HG02759 (cell line): ENCODE results near the gene PCDHGA2.
A peak's percentile ranks its signal among the peaks of the same experiment; 100 is the strongest.
"Not testable (repeated sequence)": the region's sequence is repeated elsewhere in the genome, so short reads cannot be mapped to it uniquely, and the experiment has no call there.

Experiments used
- ATAC-seq: cut with Tn5 transposase; IDR thresholded peaks from one replicate; pipeline ENCODE4 v1.9.1; 2021; ENCODE audit warnings: mild to moderate bottlenecking, moderate library complexity; ENCODE audit not compliant: unreplicated experiment

PCDHGA2 gene

DNA sequence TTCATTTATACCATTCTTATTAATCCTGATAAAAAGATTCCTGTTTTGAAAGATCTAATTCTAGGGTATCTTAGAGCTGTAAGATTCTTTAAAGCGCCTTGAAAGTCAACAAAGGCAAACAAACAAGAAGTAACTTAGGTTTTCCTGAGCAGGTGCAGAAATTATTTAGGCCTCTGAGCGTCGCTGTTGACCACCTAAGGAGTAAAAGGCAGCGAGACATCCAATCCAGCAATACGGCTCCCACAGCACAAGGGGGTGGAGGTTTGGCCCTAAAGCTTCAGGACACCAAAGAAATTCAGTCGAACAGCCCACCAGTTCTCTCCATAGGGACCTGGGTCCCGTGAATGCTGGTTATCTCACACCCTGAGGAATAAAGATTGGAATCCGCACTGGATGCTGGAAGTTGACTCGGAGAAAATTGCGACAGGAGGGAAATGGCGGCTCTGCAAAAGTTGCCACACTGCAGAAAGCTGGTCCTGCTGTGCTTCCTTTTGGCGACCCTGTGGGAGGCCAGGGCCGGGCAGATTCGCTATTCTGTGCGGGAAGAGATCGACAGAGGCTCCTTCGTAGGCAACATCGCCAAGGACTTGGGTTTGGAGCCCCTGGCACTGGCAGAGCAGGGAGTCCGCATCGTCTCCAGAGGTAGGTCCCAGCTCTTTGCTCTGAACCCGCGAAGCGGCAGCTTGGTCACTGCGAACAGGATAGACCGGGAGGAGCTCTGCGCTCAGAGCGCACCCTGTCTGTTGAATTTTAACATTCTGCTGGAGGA lies at the start of gene PCDHGA2:
Gene PCDHGA2, plus strand, starts transcription at position 223 of the 769 bp plus-strand sequence.
- ATAC-seq: peak; percentile 72

DNA sequence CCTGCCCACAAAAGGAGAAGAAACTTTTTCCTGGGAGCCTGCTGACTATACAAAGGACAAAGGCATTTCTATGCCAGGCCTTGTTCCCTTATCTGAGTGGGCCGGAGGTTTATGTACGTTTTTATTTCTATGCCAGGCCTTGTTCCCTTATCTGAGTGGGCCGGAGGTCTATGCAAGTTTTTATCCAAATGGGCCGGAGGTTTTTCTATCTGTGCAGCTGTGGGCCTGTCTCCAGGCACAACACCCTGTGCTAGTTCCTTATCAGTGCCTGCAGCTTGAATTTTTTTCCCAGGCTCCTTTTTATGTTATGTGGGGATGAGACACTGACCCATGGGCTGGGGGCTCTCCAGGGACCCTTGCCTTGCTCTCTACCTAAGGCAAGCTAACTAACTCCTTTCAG lies 40.2 kb upstream of the PCDHGA2 start:
- no peak for ATAC-seq

DNA sequence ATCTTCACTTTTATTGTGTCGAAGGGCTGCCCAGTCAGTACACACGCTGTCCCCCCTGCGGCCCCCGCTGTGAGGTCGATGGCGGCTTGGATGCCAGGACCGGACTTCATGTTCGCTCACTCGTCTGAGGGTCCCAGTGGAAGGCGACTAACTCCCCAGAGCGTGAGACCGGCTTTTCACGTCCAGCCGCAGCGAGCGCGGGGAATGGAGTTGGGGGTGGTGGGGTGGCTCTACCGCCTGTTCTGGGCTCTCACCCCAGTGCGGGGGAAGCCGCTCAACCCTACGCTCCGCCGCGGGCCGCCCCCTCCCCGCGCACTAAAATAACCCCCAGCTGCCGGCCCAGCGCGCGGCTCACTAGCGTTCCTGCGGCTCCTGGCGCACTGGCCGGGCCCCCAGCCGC lies 34.8 kb upstream of the PCDHGA2 start, which contains the start of gene SLC25A2:
Gene SLC25A2, minus strand, starts transcription at position 294 of the 400 bp plus-strand sequence. Its CDS starts 184 bp downstream, at position 110.
- no peak for ATAC-seq

DNA sequence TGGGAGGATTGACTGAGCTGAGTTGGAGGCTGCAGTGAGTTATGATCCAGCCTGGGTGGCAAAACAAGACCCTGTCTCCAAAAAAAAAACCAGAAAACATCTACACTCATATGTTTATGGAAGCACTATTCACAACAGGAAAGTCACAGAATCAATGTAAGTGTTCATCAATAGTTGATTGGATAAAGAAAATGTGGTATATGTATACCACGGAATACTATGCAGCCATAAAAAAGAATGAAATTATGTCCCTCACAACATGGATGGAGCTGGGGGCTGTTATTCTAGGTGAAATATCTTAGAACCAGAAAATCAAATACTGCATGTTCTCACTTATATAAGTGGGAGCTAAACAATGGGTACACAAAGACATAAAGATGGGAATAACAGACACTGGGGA lies 31.9 kb upstream of the PCDHGA2 start:
- ATAC-seq: no peak

DNA sequence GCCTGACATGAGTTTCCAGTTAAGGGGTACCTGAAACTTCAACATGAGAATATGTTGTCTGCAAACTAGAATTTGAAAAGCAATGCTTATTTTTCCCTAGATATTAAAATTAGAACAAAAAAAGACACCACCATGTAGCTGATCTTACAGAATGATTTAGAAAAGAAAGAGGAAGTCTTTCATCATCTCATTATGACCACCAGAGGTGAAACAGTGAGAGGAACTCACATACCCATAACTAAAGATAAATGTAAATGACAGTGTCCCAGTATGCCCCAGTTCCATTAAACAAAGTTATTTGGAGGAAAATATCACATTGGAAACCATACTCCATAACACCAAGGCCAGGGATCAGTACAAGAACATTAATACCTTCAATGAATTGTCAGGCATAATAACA lies 24.8 kb upstream of the PCDHGA2 start:
- ATAC-seq: no peak

DNA sequence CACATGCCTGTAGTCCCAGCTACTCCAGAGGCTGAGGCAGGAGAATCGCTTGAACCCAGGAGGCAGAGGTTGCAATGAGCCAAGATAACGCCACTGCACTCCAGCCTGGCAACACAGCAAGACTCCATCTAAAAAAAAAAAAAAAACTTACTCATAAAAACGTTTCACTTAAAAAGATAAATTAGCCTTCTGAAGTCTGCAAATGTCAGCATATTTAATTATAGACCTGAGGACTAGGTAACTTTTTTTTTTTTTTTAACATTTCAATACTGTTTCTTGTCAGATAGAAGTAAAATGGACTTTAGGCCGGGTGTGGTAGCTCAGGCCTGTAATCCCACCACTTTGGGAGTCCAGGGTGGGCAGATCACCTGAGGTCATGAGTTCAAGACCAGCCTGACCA lies 21.6 kb upstream of the PCDHGA2 start:
- not testable (repeated sequence) for ATAC-seq

DNA sequence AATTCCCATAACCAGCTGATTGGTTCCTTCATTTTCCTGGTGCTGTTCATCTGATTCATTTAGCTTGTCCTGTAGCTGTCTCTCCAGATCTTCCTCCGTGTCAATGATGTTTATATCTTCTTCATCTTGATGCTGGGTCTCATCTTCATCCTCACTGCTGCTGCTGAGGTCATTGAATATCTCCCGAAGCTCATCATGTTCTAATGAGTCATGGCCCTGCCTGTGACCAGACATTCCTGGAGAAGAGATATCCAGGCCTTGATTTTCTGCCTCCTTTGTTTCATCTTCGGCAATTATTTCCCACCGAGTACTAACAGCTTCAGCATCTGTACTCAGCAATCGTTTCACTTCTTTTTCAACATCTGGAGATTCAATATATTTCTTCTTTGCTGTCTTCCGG lies 19.4 kb upstream of the PCDHGA2 start:
- no peak for ATAC-seq

DNA sequence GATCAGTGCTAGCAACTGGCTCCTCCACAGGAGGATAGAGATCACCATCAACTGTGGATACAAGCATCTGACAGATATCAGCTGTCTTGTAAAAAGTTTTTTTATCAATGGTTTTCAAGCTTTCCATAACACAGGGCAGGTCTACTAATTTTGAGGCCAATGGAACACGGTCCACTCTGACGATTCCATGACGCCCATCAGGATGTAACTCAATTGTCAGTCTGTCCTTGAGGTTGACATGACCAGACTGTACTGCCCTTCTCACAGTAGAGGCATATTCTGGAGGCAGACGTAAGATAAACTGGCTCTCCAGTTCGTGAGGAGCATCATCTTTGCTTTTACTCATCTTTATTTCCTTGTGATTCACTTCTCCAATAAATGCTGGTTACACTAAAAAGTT lies 18.9 kb upstream of the PCDHGA2 start:
- no peak for ATAC-seq

DNA sequence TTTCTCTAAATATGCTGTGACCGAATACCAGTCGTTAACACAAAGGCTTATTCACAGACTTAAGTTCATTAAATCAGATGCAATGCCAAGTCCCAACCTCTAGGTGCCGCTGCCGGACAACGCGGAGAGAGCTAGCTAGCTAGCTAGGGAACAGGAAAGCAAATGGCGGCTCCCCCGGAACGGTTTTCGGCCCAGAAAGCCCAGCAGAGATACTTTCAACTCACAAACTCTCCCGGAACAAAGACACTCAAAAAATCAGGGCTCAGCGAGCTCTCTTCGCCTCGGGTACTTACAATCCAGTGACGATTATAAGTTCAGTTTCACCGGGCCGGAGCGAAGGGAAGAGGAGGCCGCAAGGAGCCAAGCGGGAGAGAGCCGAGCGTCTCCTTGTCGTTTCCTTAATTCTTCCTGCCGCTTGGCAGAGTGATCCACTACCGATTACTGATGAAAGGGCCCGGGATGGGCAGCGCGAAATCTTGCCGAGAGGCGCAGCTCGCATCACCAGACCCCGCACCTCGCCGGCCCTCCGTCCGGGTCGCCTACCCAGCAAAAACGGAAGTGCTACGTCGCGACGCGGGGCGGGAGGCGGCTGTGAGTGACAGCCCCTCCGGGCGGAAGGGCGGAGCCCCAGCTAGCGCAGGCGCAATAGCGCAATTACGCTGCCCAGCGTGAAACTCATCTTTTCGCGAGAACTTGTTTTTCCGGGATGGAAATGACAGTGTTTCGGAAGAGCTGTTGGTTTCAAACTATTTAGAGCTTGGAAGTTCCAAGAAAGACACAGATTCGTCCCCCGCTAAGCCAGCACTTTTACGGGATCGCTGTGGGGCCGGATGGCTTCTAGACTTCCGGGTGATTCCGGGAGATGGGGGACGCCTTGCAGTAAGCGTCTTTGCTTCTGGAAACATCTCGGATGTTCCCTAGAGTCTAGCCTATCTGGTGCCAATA lies 18.1 kb upstream of the PCDHGA2 start, which contains the start of gene TAF7:
Gene TAF7, minus strand, starts transcription at position 560 of the 945 bp plus-strand sequence. CDS start 740 bp downstream, outside the sequence.
- peak; percentile 97 for ATAC-seq

DNA sequence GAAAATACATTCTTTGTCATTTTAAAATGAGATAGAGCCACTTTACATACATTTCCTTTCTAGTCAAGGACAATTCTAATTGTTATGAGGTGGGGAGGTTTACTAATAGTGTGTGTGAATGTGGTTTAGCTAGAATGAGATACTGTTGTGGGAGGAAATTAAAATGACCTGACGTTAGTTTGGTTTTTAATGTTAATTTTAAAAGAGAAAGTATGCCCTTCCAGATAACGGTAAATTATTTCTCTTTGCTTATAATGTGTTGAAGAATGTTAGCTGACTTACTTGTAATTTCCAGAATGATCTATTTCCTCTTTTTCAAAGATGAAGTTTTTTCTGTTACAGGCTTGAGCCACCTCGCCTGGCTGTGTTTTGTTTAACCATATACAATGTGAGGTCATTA lies 16.3 kb upstream of the PCDHGA2 start:
- no peak for ATAC-seq

DNA sequence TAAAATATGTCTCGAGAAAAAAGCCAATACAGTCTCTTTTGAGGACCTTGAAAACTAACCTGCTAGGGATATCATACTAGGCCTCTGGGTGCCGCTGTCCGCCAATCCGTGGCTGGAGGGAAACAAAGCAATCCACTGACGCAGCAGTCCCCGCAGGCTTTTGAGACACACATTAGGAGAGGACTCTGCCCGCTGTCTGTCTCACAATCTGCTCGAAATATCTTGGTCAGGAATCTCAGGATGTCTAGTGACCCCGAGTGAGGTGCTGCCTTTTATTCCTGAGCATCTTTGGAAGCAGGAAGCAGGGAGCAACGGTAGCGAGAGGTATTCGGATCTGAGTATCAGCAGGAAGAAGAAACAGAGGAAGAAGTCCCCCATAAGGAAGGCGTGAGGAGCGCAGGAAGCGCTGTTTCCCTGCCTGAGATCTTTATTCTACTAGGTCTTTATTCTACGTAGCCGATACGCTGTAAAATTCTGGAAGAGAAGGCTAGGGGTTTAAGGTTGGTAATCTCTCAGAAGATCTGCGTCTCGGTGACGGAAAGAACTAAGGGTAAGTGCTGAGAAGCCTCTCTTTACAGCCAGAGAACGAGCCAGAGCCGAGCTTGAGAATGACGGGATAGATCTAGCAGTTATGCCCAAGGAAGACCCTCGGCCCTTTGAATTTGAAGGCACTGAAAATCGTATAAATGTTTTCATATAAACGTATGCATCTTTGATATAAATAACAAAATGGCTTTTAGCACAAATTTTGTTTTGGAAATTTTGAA lies 12.3 kb upstream of the PCDHGA2 start:
- peak; percentile 96 for ATAC-seq

DNA sequence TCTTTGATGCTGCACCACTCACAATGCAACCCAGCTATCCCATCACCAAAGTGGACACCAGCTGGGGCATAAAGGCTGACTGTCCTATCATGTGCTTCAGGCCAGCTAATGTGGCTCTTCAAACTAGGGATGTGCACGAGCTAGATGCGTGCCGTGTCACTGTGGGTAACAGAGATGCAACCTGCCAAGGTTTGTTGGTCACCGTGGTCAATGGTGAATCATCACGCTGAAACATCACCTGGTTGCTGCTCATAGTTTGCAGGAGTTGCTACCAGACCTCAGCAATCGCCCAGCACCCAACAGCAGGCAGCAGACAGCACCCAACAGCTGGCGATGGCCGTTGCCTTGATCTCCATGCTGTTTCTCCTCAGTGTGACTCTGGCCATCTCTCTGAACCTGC lies 10.3 kb upstream of the PCDHGA2 start:
- ATAC-seq: no peak

DNA sequence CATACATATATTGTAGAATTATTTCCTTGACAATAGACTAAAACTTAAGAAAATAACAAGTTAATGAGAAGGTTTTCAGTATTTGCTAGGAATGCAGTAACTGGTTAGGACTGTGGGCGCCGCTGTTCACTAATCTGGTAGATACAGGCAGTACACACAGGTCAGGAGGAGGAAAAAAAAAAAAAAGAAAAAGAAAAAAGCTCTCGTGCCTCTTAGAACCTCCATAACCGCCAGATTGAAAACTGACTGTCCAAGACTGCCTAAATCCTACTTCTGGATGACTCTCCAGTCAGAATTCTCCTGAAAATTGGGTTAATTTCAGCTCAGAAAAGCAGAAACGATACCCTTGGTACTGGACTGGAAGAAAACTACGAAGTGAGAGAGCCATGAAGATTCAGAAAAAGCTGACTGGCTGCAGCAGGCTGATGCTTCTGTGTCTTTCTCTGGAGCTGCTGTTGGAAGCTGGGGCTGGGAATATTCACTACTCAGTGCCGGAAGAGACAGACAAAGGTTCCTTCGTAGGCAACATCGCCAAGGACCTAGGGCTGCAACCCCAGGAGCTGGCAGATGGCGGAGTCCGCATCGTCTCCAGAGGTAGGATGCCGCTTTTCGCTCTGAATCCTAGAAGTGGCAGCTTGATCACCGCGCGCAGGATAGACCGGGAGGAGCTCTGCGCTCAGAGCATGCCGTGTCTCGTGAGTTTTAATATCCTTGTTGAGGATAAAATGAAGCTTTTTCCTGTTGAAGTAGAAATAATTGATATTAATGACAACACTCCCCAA lies 8.1 kb upstream of the PCDHGA2 start, which contains the start of gene PCDHGA1:
Gene PCDHGA1, plus strand, starts transcription at position 216 of the 782 bp plus-strand sequence.
- no peak for ATAC-seq

DNA sequence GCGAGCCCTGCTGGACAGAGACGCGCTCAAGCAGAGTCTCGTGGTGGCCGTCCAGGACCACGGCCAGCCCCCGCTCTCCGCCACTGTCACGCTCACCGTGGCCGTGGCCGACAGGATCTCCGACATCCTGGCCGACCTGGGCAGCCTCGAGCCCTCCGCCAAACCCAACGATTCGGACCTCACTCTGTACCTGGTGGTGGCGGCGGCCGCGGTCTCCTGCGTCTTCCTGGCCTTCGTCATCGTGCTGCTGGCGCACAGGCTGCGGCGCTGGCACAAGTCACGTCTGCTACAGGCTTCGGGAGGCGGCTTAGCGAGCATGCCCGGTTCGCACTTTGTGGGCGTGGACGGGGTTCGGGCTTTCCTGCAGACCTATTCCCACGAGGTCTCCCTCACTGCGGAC lies 6.0 kb upstream of the PCDHGA2 start:
- not testable (repeated sequence) for ATAC-seq

DNA sequence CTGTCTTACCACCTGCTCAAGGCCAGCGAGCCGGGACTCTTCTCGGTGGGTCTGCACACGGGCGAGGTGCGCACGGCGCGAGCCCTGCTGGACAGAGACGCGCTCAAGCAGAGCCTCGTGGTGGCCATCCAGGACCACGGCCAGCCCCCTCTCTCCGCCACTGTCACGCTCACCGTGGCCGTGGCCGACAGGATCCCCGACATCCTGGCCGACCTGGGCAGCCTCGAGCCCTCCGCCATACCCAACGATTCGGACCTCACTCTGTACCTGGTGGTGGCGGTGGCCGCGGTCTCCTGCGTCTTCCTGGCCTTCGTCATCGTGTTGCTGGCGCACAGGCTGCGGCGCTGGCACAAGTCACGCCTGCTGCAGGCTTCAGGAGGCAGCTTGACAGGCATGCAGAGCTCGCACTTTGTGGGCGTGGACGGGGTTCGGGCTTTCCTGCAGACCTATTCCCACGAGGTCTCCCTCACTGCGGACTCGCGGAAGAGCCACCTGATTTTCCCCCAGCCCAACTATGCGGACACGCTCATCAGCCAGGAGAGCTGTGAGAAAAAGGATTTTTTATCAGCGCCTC lies 2.3 kb downstream of the PCDHGA2 start:
- ATAC-seq: not testable (repeated sequence)

DNA sequence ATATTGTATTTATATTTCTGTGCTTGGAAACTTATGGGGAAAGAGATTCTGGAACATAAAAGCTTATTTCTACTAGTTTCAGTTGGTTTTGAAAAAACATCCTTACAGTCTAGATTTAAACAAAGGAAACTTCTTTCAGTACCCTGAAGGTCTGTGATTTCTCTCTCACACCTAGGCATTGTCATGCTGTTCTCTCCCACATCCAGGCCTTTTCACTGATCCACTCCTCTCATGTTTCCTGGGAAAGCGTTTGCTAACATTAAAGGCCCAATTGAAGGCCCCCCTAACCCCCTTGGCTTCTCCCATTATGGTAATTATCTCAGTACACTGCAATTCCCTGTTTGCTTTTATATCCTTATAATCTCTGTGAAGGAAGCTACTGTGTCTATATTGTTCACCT lies 4.2 kb downstream of the PCDHGA2 start:
- no peak for ATAC-seq

DNA sequence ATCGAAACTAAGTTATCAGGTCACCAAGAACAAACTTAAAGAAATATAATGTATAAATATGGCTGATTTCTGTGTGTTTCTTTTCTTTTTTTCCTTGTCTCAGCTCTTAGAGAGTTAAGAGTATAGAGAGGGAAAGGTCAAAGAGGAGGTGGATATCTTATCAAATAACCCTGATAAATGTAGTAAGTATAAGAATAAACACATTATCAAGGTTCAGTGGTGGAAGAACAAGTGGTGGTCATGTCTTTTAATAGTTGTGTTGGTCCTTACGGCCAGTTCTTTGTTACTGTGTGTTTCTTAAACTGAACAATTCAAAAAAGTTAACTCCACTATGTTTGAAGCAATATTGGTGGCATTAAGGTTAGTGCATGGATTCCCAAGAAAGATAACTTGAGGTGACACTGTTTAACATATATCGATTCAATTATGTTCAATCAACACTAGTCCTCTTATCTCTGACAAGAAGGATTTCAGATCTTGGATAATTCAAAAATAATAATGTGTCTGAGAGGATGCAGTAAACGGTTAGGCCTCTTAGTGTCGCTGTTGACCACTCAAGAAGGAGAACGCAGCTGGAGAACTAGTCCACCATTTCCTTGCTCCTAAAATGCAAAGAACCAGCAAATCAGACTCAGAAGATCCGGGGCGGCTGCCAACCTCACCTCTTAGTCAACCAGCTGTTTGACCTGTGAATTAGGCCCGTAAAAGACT lies 4.8 kb downstream of the PCDHGA2 start, which contains the start of gene PCDHGA3:
Gene PCDHGA3, plus strand, starts transcription at position 588 of the 711 bp plus-strand sequence. CDS start 205 bp downstream, outside the sequence.
- ATAC-seq: no peak

DNA sequence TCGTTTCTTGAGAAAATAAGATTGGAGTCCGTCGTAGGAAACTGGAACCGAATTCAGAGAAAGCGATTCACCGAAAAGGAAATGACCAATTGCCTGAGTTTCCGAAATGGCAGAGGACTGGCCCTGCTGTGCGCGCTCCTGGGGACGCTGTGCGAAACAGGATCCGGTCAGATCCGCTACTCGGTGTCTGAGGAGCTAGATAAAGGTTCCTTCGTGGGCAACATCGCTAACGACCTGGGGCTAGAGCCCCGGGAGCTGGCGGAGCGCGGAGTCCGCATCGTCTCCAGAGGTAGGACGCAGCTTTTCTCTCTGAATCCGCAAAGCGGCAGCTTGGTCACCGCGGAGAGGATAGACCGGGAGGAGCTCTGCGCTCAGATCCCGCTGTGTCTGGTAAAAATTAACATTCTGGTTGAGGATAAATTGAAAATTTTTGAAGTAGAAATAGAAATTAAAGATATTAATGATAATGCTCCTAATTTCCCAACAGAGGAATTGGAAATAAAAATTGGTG lies 5.4 kb downstream of the PCDHGA2 start:
- ATAC-seq: no peak

DNA sequence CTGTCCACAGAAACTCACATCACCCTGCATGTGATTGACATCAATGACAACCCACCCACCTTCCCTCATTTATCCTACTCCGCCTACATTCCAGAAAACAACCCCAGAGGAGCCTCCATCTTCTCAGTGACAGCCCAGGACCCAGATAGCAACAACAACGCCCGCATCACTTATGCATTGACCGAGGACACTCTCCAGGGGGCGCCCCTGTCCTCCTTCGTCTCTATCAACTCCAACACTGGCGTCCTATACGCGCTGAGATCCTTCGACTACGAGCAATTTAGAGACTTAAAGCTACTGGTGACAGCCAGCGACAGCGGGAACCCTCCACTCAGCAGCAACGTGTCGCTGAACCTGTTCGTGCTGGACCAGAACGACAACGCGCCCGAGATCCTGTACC lies 6.8 kb downstream of the PCDHGA2 start:
- no peak for ATAC-seq
